ENCODE measurements around the gene MESP2.

MESP2 gene

DNA sequence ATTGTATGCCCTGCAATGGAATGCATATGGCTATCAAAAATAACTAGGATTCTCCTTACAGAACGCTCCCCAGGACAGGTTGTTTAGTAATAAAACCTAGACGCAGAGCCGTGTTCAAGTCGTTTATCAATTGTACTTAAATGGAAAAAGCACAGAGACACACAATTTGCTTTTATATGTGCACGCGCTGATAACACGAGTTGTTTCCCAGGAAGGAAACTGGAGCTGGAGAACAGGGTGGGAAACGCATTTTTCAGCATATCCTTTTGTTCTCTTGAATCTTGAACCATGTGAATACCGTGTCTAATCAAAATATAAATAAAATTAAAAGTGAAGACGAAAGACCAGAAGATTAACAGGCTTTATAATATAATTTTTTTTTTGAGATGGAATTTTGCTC is 42.2 kb downstream of the MESP2 start:
- DNase-seq (ENCODE audit: low read depth): no peak

DNA sequence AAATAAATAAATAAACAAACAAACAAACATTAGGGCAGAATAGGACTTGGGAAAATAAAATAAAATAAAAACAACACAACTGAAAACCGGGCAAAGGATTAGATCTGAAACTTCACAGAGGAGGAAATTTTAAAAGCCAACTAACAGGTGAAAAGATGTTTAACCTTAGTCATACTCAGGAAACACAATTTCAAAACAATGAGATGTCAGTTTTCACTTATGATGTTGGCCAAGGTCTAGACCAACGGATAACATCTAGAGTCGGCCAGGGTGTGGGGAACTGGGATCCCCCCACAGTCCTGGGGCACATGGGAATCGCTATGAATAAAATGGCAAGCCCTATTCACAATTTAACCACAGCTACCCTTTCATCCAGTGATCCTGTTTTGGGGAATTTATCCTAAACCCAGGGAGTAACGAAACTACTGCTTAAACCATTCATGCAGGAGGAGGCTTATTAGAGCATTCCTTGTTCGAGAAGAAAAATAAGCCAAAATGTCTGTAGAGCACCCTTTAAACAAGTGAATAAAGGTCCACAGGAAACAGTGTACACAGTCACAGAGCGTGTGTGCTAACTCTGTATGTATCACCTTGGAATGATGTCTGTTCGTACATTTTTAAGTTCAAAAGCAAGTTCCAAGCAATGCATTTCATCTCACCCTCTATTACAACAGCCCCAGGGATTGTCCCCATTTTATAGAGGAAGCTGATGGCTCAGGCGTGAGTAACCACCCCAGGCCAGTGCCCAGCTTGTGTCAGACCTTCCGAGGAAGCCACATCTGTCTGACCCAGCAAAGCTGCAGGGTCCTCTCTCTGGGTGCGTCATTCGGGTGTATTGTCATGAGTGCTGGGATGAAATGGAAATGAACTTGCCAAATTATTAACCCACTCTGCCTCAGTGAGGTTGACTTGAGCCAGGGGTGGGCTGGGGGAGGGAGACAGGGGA is 44.8 kb downstream of the MESP2 start:
- no peak for DNase-seq (ENCODE audit: low read depth)

DNA sequence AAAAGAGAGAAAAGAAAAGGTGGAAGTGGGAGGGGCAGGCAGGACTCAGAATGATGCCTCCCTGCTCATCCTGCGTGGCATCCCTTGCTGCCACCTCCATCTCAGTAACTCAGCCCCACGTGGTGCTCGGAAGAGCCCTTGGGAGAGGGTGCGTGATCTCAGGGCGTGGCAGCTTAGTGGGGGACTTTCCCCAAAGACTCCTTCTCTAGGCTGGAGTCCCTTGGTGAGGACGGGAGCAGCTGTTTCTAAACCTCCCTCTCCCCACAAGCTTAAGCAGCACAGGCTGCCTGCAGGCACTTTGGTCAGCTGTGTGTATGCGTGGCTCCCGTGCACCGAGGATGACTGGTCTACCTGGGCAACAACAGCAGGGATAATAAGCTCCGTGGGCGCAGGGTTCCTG is 45.9 kb downstream of the MESP2 start:
- no peak for DNase-seq (ENCODE audit: low read depth)

DNA sequence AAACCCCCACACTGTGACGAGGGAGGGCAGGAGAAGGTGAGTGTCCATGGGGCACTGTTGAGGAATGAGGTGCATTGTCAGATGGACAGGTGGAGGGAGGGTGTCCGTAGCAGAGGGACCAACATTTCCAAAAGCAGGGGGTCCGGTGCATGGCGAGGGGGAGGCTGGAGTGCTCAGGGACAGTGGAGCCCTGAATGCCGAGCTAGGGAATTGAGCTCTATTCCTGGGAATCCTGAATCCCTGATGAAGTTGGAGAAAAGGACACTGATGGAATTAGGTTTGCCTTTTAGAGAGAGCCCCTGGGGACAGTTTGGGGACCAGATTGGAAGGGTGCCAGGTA is 46.4 kb downstream of the MESP2 start:
- no peak for DNase-seq (ENCODE audit: low read depth)

DNA sequence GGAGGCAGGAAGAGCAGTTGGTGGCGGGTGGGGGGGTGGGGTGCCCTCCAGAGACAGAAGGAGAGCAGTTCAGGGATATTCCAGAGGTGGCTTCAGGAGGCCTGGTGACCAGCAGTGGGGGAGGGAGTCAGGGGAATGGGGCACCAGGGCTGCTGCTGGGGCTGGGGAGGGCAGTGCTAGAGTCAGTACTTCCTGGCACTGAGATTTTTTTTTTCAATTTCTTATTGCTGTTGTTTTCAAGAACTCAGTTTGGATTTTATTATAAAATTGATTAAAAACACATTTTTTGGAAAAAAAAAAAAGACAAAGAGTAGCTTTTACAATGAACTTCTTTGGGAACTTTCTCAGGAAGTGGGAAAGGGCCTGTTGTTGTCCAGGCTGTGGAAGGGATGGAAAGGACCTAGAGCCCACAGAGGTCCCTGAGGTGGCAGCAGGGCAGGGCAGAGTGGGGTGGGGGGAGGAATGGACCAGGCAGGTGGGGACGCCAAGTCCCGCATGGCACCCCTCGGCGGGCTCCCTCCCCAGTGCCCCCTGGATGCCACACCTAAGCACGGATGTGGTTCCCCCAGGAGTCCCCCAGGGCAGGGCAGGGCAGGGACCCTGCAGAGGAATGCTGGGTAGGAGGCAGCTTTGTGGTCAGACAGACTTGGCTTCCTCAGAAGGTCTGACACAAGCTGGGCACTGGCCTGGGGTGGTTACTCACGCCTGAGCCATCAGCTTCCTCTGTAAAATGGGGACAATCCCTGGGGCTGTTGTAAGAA is 47.0 kb downstream of the MESP2 start:
- DNase-seq (ENCODE audit: low read depth): no peak

DNA sequence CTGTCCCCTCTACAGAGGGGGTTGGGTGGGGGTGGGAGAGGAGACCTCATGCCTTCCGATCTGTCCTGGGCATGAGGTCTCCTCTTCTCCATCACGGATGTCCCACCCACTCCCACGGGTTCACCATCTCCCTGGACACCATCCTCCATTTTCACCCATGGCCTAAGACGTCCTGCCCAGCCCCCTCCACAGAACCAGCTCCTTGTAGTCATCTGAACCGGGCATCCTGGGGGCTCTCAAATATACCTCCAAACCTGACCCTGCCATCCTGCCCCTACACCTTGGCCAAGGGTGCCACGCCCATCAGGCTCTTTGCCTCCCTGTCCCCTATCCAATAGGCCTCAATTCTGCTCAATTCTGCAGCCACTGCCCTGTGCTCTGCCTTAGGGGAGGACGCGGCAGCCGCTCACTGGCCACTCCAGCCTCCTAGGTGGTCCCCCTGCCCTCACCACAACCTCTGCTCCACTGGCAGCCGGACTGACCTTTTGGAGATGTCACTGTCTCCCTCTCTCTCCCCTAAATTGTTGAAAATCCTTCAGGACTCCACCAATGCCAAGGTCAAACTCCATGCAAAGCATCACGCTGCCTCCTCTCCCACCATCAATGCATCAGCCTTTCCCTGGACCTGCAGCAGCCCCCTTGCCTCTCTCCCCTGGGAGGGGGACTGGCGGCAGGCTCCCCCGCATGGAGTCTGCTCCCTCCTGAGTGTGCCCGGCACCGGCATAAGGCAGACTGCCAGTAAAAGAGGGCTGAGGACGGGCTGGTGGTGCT is 47.9 kb downstream of the MESP2 start:
- DNase-seq (ENCODE audit: low read depth): no peak

DNA sequence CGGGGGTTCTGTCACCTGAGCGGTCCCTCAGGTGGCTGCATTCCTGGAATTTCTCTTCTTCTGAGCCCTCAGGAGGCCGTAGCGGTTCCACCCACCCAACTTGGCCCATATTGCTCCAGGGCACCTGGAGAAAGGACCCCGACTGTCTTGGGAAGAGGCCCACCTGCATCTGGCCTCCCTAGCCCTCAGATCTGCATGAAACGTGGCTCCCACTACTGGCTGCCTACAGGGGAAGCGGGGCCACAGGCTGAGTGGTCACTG is 48.4 kb downstream of the MESP2 start:
- DNase-seq (ENCODE audit: low read depth): no peak

DNA sequence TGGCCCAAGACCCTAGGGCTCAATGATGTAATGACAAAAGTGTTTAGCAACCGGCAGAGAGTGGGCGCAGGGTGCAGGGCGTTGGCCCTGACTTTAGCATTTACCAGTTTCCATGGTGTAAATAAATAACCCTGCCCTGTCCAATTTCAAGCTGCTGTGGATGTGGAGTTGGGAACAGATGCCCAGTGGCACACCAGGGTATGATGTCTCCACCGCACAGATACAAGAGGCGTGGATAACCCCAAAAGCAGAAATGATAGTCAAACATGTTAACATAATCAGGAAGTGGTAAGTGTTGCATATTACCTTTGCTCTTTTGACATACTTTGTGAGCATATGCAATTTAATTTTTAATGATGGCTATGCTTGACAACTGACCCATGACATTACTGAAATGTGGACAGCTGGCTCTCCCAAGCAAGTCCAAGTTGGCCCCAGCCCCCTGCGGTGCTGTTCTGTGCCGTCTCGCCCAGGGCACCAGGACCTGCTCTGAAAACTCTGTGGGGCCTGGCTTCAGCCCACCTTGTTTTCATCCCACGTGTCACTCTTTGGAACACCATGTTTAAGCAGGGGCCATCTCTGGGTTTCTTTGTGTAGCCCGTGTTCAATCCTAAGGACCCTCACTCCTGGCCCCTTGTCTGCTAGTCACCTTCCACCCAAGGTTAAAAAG is 49.3 kb downstream of the MESP2 start:
- DNase-seq (ENCODE audit: low read depth): no peak

DNA sequence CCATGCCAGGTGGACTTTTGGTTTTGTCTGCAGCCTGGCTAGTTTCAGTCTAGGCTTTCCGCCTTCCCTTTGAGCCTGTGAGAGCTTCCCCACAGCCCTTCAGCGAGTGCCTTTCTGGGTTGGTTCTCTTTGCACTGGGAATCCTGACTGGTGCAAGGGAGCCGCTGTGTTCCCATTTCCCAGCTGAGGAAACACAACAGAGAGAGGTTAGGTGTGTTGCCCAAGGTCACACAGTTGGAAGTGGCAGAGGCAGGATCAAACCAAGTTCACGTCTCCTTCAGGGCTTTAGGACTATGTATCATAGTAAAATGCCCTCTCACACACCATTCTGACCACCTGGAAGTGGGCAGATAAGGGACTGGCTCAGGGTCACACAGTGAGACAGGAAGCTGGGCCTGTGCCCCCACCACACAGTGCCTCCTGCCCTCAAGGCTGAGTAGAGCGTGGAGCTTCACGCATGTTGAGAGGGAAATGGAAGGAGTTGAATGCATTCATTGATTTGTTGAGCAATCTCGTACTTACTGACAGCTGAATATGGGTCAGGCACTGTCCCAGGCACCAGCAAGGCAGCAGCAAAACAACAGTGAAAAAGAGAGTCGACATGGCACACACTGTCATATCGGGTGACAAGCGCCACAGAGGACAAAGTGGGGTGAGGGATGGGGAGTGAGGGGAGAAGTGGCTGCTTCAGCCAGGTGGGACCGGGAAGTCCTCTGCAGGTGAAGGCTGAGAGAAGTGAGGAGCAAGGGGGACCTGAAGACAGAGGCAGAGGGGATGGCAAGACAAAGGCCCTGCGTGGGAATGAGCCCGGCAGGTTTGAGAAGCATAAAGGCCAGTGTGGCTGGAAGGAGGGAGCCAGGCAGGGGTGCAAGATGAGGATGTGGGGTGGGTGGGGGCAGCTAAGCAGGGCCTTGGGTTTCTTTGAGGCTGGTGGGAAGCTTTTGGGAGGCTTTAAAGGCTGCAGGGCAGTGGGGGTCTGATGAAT is 50.8 kb downstream of the MESP2 start:
- no peak for DNase-seq (ENCODE audit: low read depth)

DNA sequence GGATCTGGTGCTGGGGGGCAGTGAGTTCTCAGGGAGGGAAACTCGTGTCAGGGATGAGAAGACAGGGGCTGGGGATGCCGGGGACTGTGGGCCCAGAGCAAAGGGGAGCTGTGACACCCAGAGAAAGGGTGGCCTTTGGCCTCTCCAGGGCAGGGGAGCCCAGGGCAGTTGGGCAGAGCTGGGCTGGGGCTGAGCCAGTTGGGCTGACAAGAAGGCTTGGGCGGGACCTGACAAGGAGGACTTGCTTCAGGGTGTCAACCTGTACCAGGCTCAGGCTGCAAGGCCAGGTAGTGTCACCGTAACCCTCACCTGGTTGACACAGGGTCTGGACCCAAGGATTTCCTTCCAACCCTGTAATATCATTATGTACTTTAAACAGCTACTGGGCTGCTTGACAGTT is 51.7 kb downstream of the MESP2 start:
- no peak for DNase-seq (ENCODE audit: low read depth)

All from stimulated activated CD8-positive, alpha-beta memory T cell treated with anti-CD3 and anti-CD28 coated beads, Interleukin-12 subunit alpha, Interleukin-12 subunit beta, amount 100 ng/mL, for 4 hours (primary cell).